ENCODE data around the gene FGF8.
A peak's percentile ranks its signal among the peaks of the same experiment; 100 is the strongest.

Gene FGF8

DNA sequence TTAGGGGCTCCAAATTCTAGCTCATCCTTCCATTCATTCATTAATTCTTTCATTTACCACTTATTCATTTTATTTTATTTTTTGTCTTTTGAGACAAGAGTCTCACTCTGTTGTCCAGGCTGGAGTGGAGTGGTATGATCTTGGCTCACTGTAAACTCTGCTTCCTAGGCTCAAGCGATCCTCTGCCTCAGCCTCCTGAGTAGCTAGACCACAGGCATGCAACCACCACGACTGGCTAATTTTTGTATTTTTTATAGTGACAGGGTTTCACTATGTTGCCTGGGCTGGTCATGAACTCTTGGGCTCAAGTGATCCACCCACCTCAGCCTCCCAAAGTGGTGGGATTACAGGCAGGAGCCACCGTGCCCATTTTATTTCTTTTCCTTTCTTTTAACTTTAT lies 31.6 kb downstream of the FGF8 start:
- no peak overlapping the region for H3K27ac ChIP-seq
- no peak for TF ChIP-seq ZFX (IDR thresholded peaks at IDR 0.05; ENCODE audit: borderline replicate concordance)
- TF ChIP-seq, protein P1, sequence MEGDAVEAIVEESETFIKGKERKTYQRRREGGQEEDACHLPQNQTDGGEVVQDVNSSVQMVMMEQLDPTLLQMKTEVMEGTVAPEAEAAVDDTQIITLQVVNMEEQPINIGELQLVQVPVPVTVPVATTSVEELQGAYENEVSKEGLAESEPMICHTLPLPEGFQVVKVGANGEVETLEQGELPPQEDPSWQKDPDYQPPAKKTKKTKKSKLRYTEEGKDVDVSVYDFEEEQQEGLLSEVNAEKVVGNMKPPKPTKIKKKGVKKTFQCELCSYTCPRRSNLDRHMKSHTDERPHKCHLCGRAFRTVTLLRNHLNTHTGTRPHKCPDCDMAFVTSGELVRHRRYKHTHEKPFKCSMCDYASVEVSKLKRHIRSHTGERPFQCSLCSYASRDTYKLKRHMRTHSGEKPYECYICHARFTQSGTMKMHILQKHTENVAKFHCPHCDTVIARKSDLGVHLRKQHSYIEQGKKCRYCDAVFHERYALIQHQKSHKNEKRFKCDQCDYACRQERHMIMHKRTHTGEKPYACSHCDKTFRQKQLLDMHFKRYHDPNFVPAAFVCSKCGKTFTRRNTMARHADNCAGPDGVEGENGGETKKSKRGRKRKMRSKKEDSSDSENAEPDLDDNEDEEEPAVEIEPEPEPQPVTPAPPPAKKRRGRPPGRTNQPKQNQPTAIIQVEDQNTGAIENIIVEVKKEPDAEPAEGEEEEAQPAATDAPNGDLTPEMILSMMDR (IDR thresholded peaks at IDR 0.05): no peak

DNA sequence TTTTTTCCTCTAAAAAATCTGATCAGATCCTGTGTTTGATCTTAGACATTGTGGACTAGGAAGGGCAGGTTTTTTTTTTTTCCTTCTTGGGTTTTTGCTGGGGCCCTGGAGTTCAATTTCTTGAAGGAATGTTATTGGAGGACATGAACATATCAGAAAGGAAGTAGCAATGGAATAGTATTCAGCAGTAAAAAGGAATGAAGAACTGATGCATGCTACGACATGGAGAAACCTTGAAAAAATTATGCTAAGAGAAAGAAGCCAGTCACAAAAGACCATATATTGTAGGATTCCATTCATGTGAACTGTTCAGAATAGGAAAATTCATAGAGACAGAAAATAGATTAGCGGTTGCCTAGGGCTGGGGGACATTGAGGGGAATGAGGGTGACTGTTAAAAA lies 34.0 kb downstream of the FGF8 start:
- no peak overlapping the region for H3K27ac ChIP-seq
- no peak for TF ChIP-seq ZFX (IDR thresholded peaks at IDR 0.05; ENCODE audit: borderline replicate concordance)
- TF ChIP-seq, protein P1 (IDR thresholded peaks at IDR 0.05): no peak

DNA sequence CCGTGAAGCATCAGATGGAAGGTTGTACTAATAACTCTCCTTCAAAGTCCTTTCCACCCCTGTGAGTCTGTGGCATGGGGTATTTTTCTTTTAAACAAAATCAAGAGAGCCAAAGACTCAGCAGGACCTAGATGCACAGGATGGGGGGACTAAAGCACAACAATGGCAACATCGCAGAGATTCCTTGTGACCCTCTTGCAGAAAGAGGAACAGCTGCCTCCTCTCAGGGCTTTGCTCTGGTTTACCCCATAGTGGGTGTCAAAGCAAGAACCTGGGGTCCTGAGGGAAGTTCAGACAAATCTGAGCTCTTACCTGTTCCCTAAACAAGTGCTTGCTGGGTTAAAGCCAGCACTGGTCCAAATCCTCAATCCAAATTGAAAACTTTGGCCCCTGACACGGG lies 39.2 kb downstream of the FGF8 start:
- TF ChIP-seq ZFX (IDR thresholded peaks at IDR 0.05; ENCODE audit: borderline replicate concordance): no peak
- TF ChIP-seq, protein P1 (IDR thresholded peaks at IDR 0.05): no peak
- H3K27ac ChIP-seq: no peak overlapping the region

DNA sequence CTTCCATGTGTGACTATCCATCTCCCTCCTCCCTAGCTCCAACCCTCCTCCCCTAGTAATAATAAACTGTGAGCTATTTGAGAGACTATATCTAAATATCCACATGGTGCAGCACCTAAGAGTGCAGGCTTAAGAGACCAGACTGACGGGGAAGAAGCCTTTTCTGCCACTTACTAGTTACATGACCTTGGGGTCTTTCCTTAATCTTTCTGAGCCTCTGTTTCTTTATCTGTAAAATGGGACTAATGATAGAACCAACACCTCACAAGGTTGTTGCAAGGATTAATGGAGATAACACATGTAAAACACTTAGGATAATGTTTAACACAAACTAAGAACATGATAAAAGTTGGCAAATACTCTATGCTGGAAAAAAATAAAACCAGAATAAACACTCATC lies 43.8 kb downstream of the FGF8 start:
- no peak for TF ChIP-seq ZFX (IDR thresholded peaks at IDR 0.05; ENCODE audit: borderline replicate concordance)
- TF ChIP-seq, protein P1 (IDR thresholded peaks at IDR 0.05): no peak
- no peak overlapping the region for H3K27ac ChIP-seq

DNA sequence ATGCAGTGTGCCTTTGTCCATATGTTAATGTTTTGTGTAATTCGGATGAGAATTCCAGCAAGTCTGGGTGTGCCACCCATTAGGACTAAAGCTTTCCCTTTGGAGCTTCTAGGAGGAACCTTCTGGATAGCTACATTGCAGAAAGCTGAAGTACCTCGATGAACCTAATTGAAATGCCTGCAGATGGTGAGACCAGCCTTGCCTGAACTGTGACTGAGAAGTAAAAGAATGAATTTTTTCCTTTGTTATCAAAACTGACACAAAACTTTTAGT lies 49.9 kb downstream of the FGF8 start:
- TF ChIP-seq, protein P1 (IDR thresholded peaks at IDR 0.05): no peak
- TF ChIP-seq ZFX (IDR thresholded peaks at IDR 0.05; ENCODE audit: borderline replicate concordance): no peak
- peak overlapping the region; percentile 27 for H3K27ac ChIP-seq

DNA sequence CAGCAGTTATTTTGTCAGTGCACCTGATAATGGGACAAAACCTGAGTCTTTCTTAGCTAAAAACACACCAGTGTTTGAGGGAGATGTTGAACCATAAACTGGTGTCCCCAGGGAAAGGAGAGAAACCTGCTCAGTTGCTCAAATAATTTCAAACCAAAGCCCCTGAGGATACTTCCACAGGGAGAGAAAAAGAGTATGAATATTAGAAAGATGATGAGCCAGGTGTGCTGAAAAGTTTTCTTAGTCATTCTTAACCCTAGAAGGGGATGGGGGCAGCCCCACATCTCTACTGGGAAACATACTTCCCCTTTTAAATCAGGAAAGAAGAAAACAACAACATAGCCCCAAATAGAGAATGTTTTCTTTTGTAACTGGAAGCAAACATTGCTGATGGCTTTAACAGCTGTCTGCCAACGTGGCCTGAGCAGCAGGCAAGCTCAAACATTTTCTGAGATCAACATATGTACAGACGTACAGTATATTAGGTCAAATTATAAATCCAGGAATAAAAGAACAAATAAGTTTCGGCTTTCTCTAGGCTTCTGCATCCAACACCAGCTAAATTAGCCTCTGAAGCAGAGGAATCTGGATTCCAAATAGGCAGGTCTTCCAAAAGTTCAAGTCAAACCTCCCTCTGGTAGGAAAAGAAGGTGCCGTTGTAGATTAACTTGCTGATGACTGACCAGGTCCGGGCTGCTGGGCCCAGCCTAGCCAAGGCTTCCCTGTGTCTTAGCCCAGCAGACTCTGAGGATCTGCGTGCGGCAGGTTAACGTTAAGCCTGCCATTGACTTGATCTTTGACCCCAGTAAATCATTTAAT lies 50.4 kb downstream of the FGF8 start:
- H3K27ac ChIP-seq: peak overlapping the region; percentile 27

DNA sequence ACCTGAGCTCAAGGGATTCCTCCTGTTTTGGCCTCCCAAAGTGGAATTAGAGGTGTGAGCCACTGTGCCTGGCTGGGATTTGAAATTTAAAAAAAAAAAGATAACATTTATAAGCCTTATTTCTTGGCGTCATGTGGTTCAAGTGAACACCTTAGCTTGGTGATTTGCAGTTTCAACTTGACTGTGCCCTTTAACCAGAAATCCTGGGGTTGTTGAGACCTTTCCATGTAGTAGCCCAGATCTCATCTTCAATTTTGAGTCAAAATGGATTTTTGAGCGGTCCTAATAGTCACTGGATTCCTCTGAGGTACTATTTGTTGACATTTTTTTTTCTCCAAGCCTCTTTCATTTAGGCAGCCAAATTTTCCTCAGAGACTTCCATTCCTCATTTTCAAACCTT lies 51.5 kb downstream of the FGF8 start:
- no peak overlapping the region for H3K27ac ChIP-seq
- TF ChIP-seq, protein P1 (IDR thresholded peaks at IDR 0.05): no peak
- TF ChIP-seq ZFX (IDR thresholded peaks at IDR 0.05; ENCODE audit: borderline replicate concordance): no peak

More for the DNA sequence above, 50.4 kb downstream of the FGF8 start:
- TF ChIP-seq ZFX (IDR thresholded peaks at IDR 0.05; ENCODE audit: borderline replicate concordance): no peak
- TF ChIP-seq, protein P1 (IDR thresholded peaks at IDR 0.05): no peak
